HepG2 (cell line): Measurements from ENCODE around the gene CNTN4. TPM values are rescaled to one million over a fixed set of nuclear protein-coding genes. Genes with fewer than 3 reads are reported as not detected.

Experiments
- ATAC-seq: fragments of 200-7000 bp; cut with Tn5 transposase; 3 replicates; pipeline ENCODE4 v1.9.1; 2020; ENCODE audit warnings: mild to moderate bottlenecking, moderate library complexity
- BruUV-seq: library from RNA; stranded (reverse); fragments of 400-500 nt; replicated peaks from 2 replicates; lab custom pipeline; 2021; lab: Mats Ljungman, UMichigan
- CTCF ChIA-PET: fragments of 300-600 bp; formaldehyde crosslinking; extraction: SDS; loops from one replicate; lab custom pipeline; 2021; ENCODE audit warnings: low total read pairs, inconsistent platforms, low intra/inter-chr PET ratio; lab: Yijun Ruan, JAX
- POLR2A ChIA-PET: fragments of 350-600 bp; sonication (Branson Sonifier 250); formaldehyde crosslinking; loops from one replicate; lab custom pipeline; 2020; ENCODE audit warnings: antibody characterized with exemption, inconsistent platforms; lab: Yijun Ruan, JAX
- DNase-seq: peaks from one replicate; pipeline ENCODE4 v3.0.0-alpha.2; 2015; ENCODE audit warnings: low spot score
- FAIRE-seq: peaks from 3 replicates; lab custom pipeline; 2011; peaks lifted over from hg19 to GRCh38; lab: Jason Lieb, UNC
- H2AFZ ChIP-seq: one replicate; pipeline ENCODE4 v1.6.1; 2011; ENCODE audit warnings: low read length, inconsistent platforms
- H3K27ac ChIP-seq: fragments of 300-600 bp; 3 replicates; pipeline ENCODE4 v1.8.0; 2011; ENCODE audit warnings: mixed run types, mild to moderate bottlenecking, mixed read lengths, low read length, inconsistent platforms; ENCODE audit not compliant: insufficient read depth; ENCODE audit errors: extremely low read length
- H3K27me3 ChIP-seq, 2 experiments: fragments of 200-600 bp in 1 of 2; 2 replicates in 1 of 2; 3 replicates in 1 of 2; pipeline versions ENCODE4 v1.6.0 to v1.8.0; 2011; ENCODE audit warnings: low read length in 2 of 2, mild to moderate bottlenecking in 2 of 2, moderate library complexity in 2 of 2, inconsistent platforms in 1 of 2; ENCODE audit not compliant: insufficient read depth in 2 of 2, control insufficient read depth in 1 of 2
- H3K36me3 ChIP-seq, 2 experiments: fragments of 200-600 bp in 1 of 2; replicated peaks in 1 of 2; 2 replicates in 1 of 2; 3 replicates in 1 of 2; pipeline versions ENCODE4 v1.5.1 to v1.8.0; 2011; ENCODE audit warnings: low read length in 2 of 2, inconsistent platforms in 1 of 2; ENCODE audit not compliant: insufficient read depth in 2 of 2, control insufficient read depth in 1 of 2
- H3K4me1 ChIP-seq: 2 replicates; pipeline ENCODE4 v1.5.1; 2012; ENCODE audit warnings: low read length, inconsistent platforms; ENCODE audit not compliant: insufficient read depth
- H3K4me2 ChIP-seq: 2 replicates; pipeline ENCODE4 v1.6.0; 2011; ENCODE audit warnings: low read depth, low read length, inconsistent platforms
- H3K4me3 ChIP-seq, 3 experiments: fragments of 200-600 bp in 1 of 3; sonication (generic), shearing (Covaris generic) in 1 of 3; replicated peaks in 1 of 3; 2 replicates each; pipeline ENCODE4 v1.5.1; 2011 to 2016; ENCODE audit warnings: low read length in 3 of 3, inconsistent platforms in 2 of 3, low read depth in 2 of 3, mild to moderate bottlenecking in 2 of 3, control low read depth in 1 of 3, mixed read lengths in 1 of 3; ENCODE audit not compliant: insufficient read depth in 1 of 3
- H3K79me2 ChIP-seq: one replicate; pipeline ENCODE4 v1.6.1; 2011; ENCODE audit warnings: low read length, inconsistent platforms; ENCODE audit not compliant: insufficient read depth
- H3K9ac ChIP-seq: 2 replicates; pipeline ENCODE4 v1.6.0; 2011; ENCODE audit warnings: mild to moderate bottlenecking, low read depth, low read length, inconsistent platforms; ENCODE audit not compliant: insufficient read depth
- H3K9me3 ChIP-seq: 2 replicates; pipeline ENCODE4 v1.5.1; 2012; ENCODE audit warnings: mild to moderate bottlenecking, low read length
- H4K20me1 ChIP-seq: 2 replicates; pipeline ENCODE4 v1.6.0; 2011; ENCODE audit warnings: inconsistent platforms, mild to moderate bottlenecking, low read length, moderate library complexity; ENCODE audit not compliant: insufficient read depth
- CAMTA2 ChIP-seq: sonication (generic); formaldehyde crosslinking; IDR thresholded peaks from 2 replicates; pipeline ENCODE4 v1.4.0; 2020; ENCODE audit warnings: mild to moderate bottlenecking, missing genetic modification reagents, borderline replicate concordance
- CEBPZ ChIP-seq: IDR thresholded peaks from 2 replicates; pipeline ENCODE4 v1.6.1; 2012; ENCODE audit warnings: low read length, improper control_type of control experiment
- FUBP1 ChIP-seq: sonication (generic); formaldehyde crosslinking; IDR thresholded peaks from 2 replicates; pipeline ENCODE4 v1.5.1; 2020; ENCODE audit warnings: missing genetic modification reagents, mild to moderate bottlenecking, borderline replicate concordance
- GMEB2 ChIP-seq: IDR thresholded peaks from 2 replicates; pipeline ENCODE4 v1.6.1; 2016; ENCODE audit warnings: missing biosample characterization, missing genetic modification reagents, low read depth
- IRF1 ChIP-seq: sonication (generic); formaldehyde crosslinking; IDR thresholded peaks from 2 replicates; pipeline ENCODE4 v1.4.0; 2020; ENCODE audit warnings: low read depth, mild to moderate bottlenecking, missing genetic modification reagents
- POLR2AphosphoS5 ChIP-seq: IDR thresholded peaks from 2 replicates; pipeline ENCODE4 v1.6.1; 2012; ENCODE audit warnings: low read depth, low read length
- TEF ChIP-seq: sonication (generic); formaldehyde crosslinking; IDR thresholded peaks from 2 replicates; pipeline ENCODE4 v1.5.0; 2020; ENCODE audit warnings: missing genetic modification reagents
- ZBTB3 ChIP-seq: sonication (generic); formaldehyde crosslinking; IDR thresholded peaks from 2 replicates; pipeline ENCODE4 v1.4.0; 2020; ENCODE audit warnings: low read depth, mild to moderate bottlenecking, moderate library complexity, missing genetic modification reagents, borderline replicate concordance
- ZNF326 ChIP-seq: sonication (generic); formaldehyde crosslinking; IDR thresholded peaks from 2 replicates; pipeline ENCODE4 v1.4.0; 2020; ENCODE audit warnings: missing genetic modification reagents, borderline replicate concordance
- ZNF337 ChIP-seq: sonication (generic); formaldehyde crosslinking; IDR thresholded peaks from 2 replicates; pipeline ENCODE4 v1.5.1; 2020; ENCODE audit warnings: missing genetic modification reagents, low read depth, mild to moderate bottlenecking, borderline replicate concordance
- ZNF550 ChIP-seq: sonication (generic); formaldehyde crosslinking; IDR thresholded peaks from 2 replicates; pipeline ENCODE4 v1.4.0; 2020; ENCODE audit warnings: mild to moderate bottlenecking, missing genetic modification reagents, borderline replicate concordance
- ZSCAN21 ChIP-seq: sonication (generic); formaldehyde crosslinking; IDR thresholded peaks from 2 replicates; pipeline ENCODE4 v1.8.0; 2022; ENCODE audit warnings: mild to moderate bottlenecking, missing genetic modification reagents, moderate library complexity, borderline replicate concordance
- WGBS: methylation state at CpG from one replicate; pipeline ENCODE4 v1.1.6; 2017; ENCODE audit warnings: low lambda C conversion rate; 5-methylcytosine and 5-hydroxymethylcytosine counted together
- in situ Hi-C: cut with HindIII; loops from 2 replicates; pipeline ENCODE4 v1.10.0; 2017; ENCODE audit warnings: low pct_unique_long_range_greater_than_20kb; ENCODE audit not compliant: extremely low pct_ligation_motif_present
- intact Hi-C: fragments of 100-400 bp; cut with micrococcal nuclease; formaldehyde crosslinking; loops from one replicate; pipeline ENCODE4 v1.10.0; 2022; ENCODE audit not compliant: unreplicated experiment
- polyA plus RNA-seq, 8 experiments: library from polyadenylated mRNA; depleted of rRNA in 3 of 8; stranded (reverse) in 7 of 8; unstranded in 1 of 8; fragments of >200 nt; fragmentation: Illumina TruSeq in 4 of 8; extraction: Trizol in 4 of 8; gene quantifications; 2 replicates each; pipeline versions ENCODE4 v1.2.1 to v1.2.3, GENCODE V29; 2011 to 2016; ENCODE audit warnings: low read depth in 4 of 8, missing spikeins in 1 of 8, mixed read lengths in 1 of 8; ENCODE audit not compliant: insufficient read depth in 1 of 8
- total RNA-seq, 5 experiments: library from RNA; depleted of rRNA; stranded (reverse); fragments of >200 nt; fragmentation: Illumina TruSeq; extraction: Trizol; gene quantifications; 2 replicates each; pipeline ENCODE4 v1.2.3, GENCODE V29; 2016; ENCODE audit warnings: low read depth in 1 of 5

Gene CNTN4
- total and polyA plus RNA-seq, 2 of the 13 experiments (the other 11 are each of a cell fraction or from before 2014, with no cell fraction given) = 0.01 to 0.13 TPM

- Histone ChIP-seq H3K36me3 (no peaks in the 10 kb centered on the region), H3K9me3 (no peaks in the 10 kb centered on the region), H2AFZ (no peak overlapping the region), H3K27ac (no peak overlapping the region), H3K4me2 (no peak overlapping the region), H3K9ac (no peak overlapping the region), H3K4me1 (no peaks in the 10 kb centered on the region), H3K27me3 (no peaks in the 10 kb centered on the region), H3K4me3 (no peak overlapping the region), H4K20me1 (no peaks in the 10 kb centered on the region), H3K79me2 (no peaks in the 10 kb centered on the region)
- no TSS peak for BruUV-seq
- WGBS = 14% methylated on average over 5 of the region's 5 CpGs
- POLR2A ChIA-PET = no interaction called here
- ATAC-seq = no peak
- TF ChIP-seq TEF (CRISPR knock-in tag) (no peak), IRF1 (CRISPR knock-in tag) (no peak), ZBTB3 (CRISPR knock-in tag) (no peak), ZSCAN21 (CRISPR knock-in tag) (no peak), POLR2AphosphoS5 (no peak), FUBP1 (CRISPR knock-in tag) (no peak), CEBPZ (no peak), ZNF550 (no peak), ZNF337 (CRISPR knock-in tag) (no peak), GMEB2 (CRISPR knock-in tag) (no peak), ZNF326 (CRISPR knock-in tag) (no peak), CAMTA2 (CRISPR knock-in tag) (no peak)
- no peak for FAIRE-seq
- CTCF ChIA-PET = no interaction called here
- in situ Hi-C loops = no loop called here
- no peak for DNase-seq
- intact Hi-C loops = no loop called here
These were observed 673.1 kb downstream of the CNTN4 start for GRCh38 chr3:2771741-2772140.
